ENCODE results near the gene G6PD. TPM values are rescaled to one million over a fixed set of nuclear protein-coding genes. Genes with fewer than 3 reads are reported as not detected.
"Not testable (repeated sequence)": the region's sequence is repeated elsewhere in the genome, so short reads cannot be mapped to it uniquely, and the experiment has no call there.

The G6PD gene
- 100 to 1,000 TPM; 119 to 226 (median 192) TPM for total RNA-seq (2021; fragmentation: NEBNext Ultra II Directional; extraction: Animal tissue kit (Norgen Biotek cat#: 25700))
- long read RNA-seq, transcript G6PD-211 (13 exons, 2,632 nt), result major isoform, 26 of 38 reads
- long read RNA-seq, partial matches to known transcripts, result 6 of 38 reads
- long read RNA-seq, other reads (novel, unspliced or antisense), result 4 of 38 reads

GRCh38 chrX:154546354-154547244 is at the start of gene G6PD:
G6PD (minus strand) TSS chrX:154546846; CDS start chrX:154546155, 691 bp downstream.
- no peaks in the 10 kb centered on the region for H3K9me3 Mint-ChIP-seq
- DNase-seq, result no peak

GRCh38 chrX:154595559-154596249 is 49.1 kb upstream of the G6PD start:
- TF ChIP-seq CTCF (IDR thresholded peaks at IDR 0.05), result no peak
- Mint-ChIP-seq H3K27me3 (ENCODE audit: insufficient read depth) (peaks cover 28% of the 10 kb centered on the region), H3K27ac (no peak overlapping the region), H3K4me1 (ENCODE audit: low read depth) (peaks cover 27% of the 10 kb centered on the region), H3K36me3 (ENCODE audit: low read depth) (no peaks in the 10 kb centered on the region), H3K9me3 (no peaks in the 10 kb centered on the region), H3K4me3 (no peak overlapping the region)
- no peak for DNase-seq

More at GRCh38 chrX:154546354-154547244, at the start of gene G6PD:
- peak within 1 kb of the TSS; percentile 98 for H3K27ac Mint-ChIP-seq
- TF ChIP-seq CTCF (IDR thresholded peaks at IDR 0.05), result no peak; the same call in 1 of the 2 replicates
- H3K4me3 Mint-ChIP-seq, result peak within 1 kb of the TSS; percentile 97
- peaks cover 51% of the 10 kb centered on the region for H3K4me1 Mint-ChIP-seq (ENCODE audit: low read depth)
- no peaks in the 10 kb centered on the region; the same call in 1 of the 2 replicates for H3K27me3 Mint-ChIP-seq (ENCODE audit: insufficient read depth)
- H3K36me3 Mint-ChIP-seq (ENCODE audit: low read depth), result peaks cover 33% of the 10 kb centered on the region

- H3K27me3 Mint-ChIP-seq (ENCODE audit: insufficient read depth), result peaks cover 26% of the 10 kb centered on the region
- no peaks in the 10 kb centered on the region for H3K36me3 Mint-ChIP-seq (ENCODE audit: low read depth)
- no peak overlapping the region for H3K27ac Mint-ChIP-seq
- H3K9me3 Mint-ChIP-seq, result no peaks in the 10 kb centered on the region
- no peak for DNase-seq
- no peak overlapping the region for H3K4me3 Mint-ChIP-seq
- no peak for TF ChIP-seq CTCF (IDR thresholded peaks at IDR 0.05)
- H3K4me1 Mint-ChIP-seq (ENCODE audit: low read depth), result peaks cover 15% of the 10 kb centered on the region
Measured at GRCh38 chrX:154594491-154594890, 47.8 kb upstream of the G6PD start.

- no peak for TF ChIP-seq CTCF (IDR thresholded peaks at IDR 0.05)
- H3K9me3 Mint-ChIP-seq, result no peaks in the 10 kb centered on the region
- DNase-seq, result no peak
- peaks cover 15% of the 10 kb centered on the region for H3K4me1 Mint-ChIP-seq (ENCODE audit: low read depth)
- peaks cover 25% of the 10 kb centered on the region for H3K27me3 Mint-ChIP-seq (ENCODE audit: insufficient read depth)
- no peak overlapping the region for H3K27ac Mint-ChIP-seq
- no peak overlapping the region for H3K4me3 Mint-ChIP-seq
- no peaks in the 10 kb centered on the region for H3K36me3 Mint-ChIP-seq (ENCODE audit: low read depth)
Measured at GRCh38 chrX:154593201-154593600, 46.6 kb upstream of the G6PD start.

GRCh38 chrX:154592505-154592904 is 45.9 kb upstream of the G6PD start:
- Mint-ChIP-seq H3K4me1 (ENCODE audit: low read depth) (peaks cover 15% of the 10 kb centered on the region), H3K9me3 (no peaks in the 10 kb centered on the region), H3K4me3 (no peak overlapping the region), H3K27ac (no peak overlapping the region), H3K27me3 (ENCODE audit: insufficient read depth) (peaks cover 25% of the 10 kb centered on the region), H3K36me3 (ENCODE audit: low read depth) (no peaks in the 10 kb centered on the region)
- no peak for DNase-seq
- TF ChIP-seq CTCF (IDR thresholded peaks at IDR 0.05), result no peak

- DNase-seq; H3K36me3 Mint-ChIP-seq (ENCODE audit: low read depth); H3K9me3 Mint-ChIP-seq; H3K4me3 Mint-ChIP-seq; H3K4me1 Mint-ChIP-seq (ENCODE audit: low read depth); H3K27ac Mint-ChIP-seq: not testable (repeated sequence)
- H3K27me3 Mint-ChIP-seq (ENCODE audit: insufficient read depth), result peaks cover 23% of the 10 kb centered on the region
Measured at GRCh38 chrX:154590415-154590814, 43.8 kb upstream of the G6PD start.

- not testable (repeated sequence) for H3K4me1 Mint-ChIP-seq (ENCODE audit: low read depth); H3K4me3 Mint-ChIP-seq; H3K27me3 Mint-ChIP-seq (ENCODE audit: insufficient read depth); H3K9me3 Mint-ChIP-seq; H3K27ac Mint-ChIP-seq; H3K36me3 Mint-ChIP-seq (ENCODE audit: low read depth); DNase-seq
Measured at GRCh38 chrX:154584585-154585183, 38.0 kb upstream of the G6PD start, which contains the start of gene CTAG1A. CTAG1A (plus strand) TSS chrX:154585133; CDS start chrX:154585207, 74 bp downstream.

GRCh38 chrX:154582994-154583393 is 36.3 kb upstream of the G6PD start:
- not testable (repeated sequence) for DNase-seq; H3K4me1 Mint-ChIP-seq (ENCODE audit: low read depth); H3K9me3 Mint-ChIP-seq; H3K27ac Mint-ChIP-seq; H3K36me3 Mint-ChIP-seq (ENCODE audit: low read depth); H3K4me3 Mint-ChIP-seq; H3K27me3 Mint-ChIP-seq (ENCODE audit: insufficient read depth)

Data from HFFc6 (cell line).